CD4-positive, alpha-beta T cell treated with Interleukin-12 subunit alpha and Interleukin-12 subunit beta, for 1 hour (primary cell): ENCODE measurements around the gene CACTIN.
"Not testable (repeated sequence)": the region's sequence is repeated elsewhere in the genome, so short reads cannot be mapped to it uniquely, and the experiment has no call there.

ENCODE experiments used
- DNase-seq: peaks from one replicate; pipeline ENCODE4 v3.0.0-alpha.2; 2020

Gene CACTIN

GRCh38 chr19:3661284-3662238, 35.0 kb upstream of the CACTIN start:
- DNase-seq, result no peak

- no peak for DNase-seq
These were observed 34.1 kb upstream of the CACTIN start for GRCh38 chr19:3660493-3661219.

GRCh38 chr19:3659746-3660112, 33.1 kb upstream of the CACTIN start:
- no peak for DNase-seq

GRCh38 chr19:3658870-3659745, 32.5 kb upstream of the CACTIN start:
- DNase-seq, result no peak

- no peak for DNase-seq
These were observed 31.6 kb upstream of the CACTIN start for GRCh38 chr19:3658004-3658869.

GRCh38 chr19:3657395-3657769, 30.8 kb upstream of the CACTIN start:
- DNase-seq, result no peak

- DNase-seq, result no peak
These were observed 30.3 kb upstream of the CACTIN start for GRCh38 chr19:3656747-3657394.

GRCh38 chr19:3656073-3656746, 29.6 kb upstream of the CACTIN start:
- no peak for DNase-seq

GRCh38 chr19:3655402-3656072, 28.9 kb upstream of the CACTIN start:
- DNase-seq, result no peak

- no peak for DNase-seq
These were observed 27.4 kb upstream of the CACTIN start for GRCh38 chr19:3653865-3654513.

GRCh38 chr19:3653081-3653795, 26.6 kb upstream of the CACTIN start:
- DNase-seq, result no peak

- no peak for DNase-seq
These were observed 25.8 kb upstream of the CACTIN start for GRCh38 chr19:3652422-3652821.

- no peak for DNase-seq
These were observed 25.1 kb upstream of the CACTIN start for GRCh38 chr19:3651684-3652083.

GRCh38 chr19:3649888-3650287, 23.3 kb upstream of the CACTIN start:
- no peak for DNase-seq

GRCh38 chr19:3648037-3648905, 21.7 kb upstream of the CACTIN start:
- DNase-seq, result no peak

- not testable (repeated sequence) for DNase-seq
These were observed 20.5 kb upstream of the CACTIN start for GRCh38 chr19:3647102-3647501.

GRCh38 chr19:3646336-3647092, 19.9 kb upstream of the CACTIN start:
- no peak for DNase-seq
